Cardiac fibroblast (primary cell): ENCODE data around the gene ZNF888.
"Not testable (repeated sequence)": the region's sequence is repeated elsewhere in the genome, so short reads cannot be mapped to it uniquely, and the experiment has no call there.

Experiments used
- DNase-seq, 2 donors: peaks; one replicate each; pipeline versions ENCODE4 v3.0.0 to v3.0.0-alpha.2; 2010; ENCODE audit warnings: low read depth in 2 of 2
- H3K4me3 ChIP-seq, 2 donors: replicated peaks in 1 of 2; 1 replicate in 1 of 2; 2 replicates in 1 of 2; pipeline ENCODE4 v1.5.1; 2011; ENCODE audit warnings: low read depth in 2 of 2, low read length in 2 of 2, mild to moderate bottlenecking in 2 of 2, moderate library complexity in 1 of 2
- TF ChIP-seq, protein P1 (sequence below): IDR thresholded peaks from one replicate; pipeline ENCODE4 v1.5.1; 2011; ENCODE audit warnings: low read depth, mild to moderate bottlenecking, low read length, inconsistent platforms

ZNF888 gene

DNA sequence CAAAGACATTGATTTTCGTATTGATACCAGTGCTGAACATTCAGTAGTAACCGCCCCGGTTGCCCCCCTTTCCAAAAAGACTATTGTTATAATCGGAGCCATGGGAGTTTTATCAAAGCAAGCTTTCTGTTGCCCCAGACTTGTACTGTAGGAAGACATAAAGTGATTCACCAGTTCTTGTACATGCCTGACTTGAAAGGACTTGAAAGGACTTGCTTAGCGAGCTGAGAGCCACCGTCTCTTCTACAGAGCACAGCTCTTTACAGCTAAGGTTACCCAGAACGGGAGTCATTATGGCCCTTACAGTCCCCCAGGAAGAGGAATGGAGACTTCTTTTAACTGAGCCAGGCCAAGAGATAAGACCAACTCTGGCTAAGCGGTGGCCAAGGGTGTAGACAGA, 34.4 kb upstream of the ZNF888 start:
- TF ChIP-seq, protein P1, sequence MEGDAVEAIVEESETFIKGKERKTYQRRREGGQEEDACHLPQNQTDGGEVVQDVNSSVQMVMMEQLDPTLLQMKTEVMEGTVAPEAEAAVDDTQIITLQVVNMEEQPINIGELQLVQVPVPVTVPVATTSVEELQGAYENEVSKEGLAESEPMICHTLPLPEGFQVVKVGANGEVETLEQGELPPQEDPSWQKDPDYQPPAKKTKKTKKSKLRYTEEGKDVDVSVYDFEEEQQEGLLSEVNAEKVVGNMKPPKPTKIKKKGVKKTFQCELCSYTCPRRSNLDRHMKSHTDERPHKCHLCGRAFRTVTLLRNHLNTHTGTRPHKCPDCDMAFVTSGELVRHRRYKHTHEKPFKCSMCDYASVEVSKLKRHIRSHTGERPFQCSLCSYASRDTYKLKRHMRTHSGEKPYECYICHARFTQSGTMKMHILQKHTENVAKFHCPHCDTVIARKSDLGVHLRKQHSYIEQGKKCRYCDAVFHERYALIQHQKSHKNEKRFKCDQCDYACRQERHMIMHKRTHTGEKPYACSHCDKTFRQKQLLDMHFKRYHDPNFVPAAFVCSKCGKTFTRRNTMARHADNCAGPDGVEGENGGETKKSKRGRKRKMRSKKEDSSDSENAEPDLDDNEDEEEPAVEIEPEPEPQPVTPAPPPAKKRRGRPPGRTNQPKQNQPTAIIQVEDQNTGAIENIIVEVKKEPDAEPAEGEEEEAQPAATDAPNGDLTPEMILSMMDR = no peak
- H3K4me3 ChIP-seq = no peak overlapping the region
- DNase-seq = no peak

DNA sequence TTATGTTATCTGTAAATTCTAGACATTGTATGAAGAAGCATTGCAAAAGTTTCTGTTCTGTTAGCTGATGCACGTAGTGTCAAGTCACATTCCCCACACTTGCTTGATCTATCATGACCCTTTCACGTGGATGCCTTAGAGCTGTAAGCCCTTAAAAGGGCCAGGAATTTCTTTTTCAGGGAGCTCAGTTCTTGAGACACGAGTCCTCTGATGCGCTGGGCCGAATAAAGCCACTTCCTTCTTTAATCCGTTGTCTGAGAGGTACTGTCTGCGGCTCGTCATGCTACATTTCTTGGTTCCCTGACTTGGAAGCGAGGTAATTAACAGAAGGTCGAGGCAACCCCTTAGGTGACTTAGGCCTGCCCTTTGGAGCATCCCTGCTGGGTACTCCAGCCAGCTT, 33.7 kb upstream of the ZNF888 start:
- TF ChIP-seq, protein P1 = no peak
- H3K4me3 ChIP-seq = no peak overlapping the region
- no peak for DNase-seq

DNA sequence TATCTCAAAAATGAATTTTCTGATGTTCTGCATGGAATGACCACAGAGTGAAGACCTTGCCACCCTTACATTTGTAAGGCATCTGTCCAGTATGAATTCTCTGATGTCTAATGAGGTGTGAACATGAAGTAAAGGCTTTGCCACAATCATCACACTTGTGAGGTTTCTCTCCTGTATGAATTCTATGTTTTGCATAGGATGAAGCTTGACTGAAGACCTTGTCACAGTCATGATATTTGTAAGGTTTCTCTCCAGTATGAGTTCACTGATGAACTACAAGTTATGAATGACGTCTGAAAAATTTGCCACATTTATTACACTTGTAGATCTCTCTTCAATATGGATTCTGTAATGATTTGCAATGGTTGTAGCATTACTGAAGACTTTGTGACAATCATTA, 26.2 kb upstream of the ZNF888 start:
- H3K4me3 ChIP-seq = no peak overlapping the region
- TF ChIP-seq, protein P1 = no peak
- DNase-seq = no peak

DNA sequence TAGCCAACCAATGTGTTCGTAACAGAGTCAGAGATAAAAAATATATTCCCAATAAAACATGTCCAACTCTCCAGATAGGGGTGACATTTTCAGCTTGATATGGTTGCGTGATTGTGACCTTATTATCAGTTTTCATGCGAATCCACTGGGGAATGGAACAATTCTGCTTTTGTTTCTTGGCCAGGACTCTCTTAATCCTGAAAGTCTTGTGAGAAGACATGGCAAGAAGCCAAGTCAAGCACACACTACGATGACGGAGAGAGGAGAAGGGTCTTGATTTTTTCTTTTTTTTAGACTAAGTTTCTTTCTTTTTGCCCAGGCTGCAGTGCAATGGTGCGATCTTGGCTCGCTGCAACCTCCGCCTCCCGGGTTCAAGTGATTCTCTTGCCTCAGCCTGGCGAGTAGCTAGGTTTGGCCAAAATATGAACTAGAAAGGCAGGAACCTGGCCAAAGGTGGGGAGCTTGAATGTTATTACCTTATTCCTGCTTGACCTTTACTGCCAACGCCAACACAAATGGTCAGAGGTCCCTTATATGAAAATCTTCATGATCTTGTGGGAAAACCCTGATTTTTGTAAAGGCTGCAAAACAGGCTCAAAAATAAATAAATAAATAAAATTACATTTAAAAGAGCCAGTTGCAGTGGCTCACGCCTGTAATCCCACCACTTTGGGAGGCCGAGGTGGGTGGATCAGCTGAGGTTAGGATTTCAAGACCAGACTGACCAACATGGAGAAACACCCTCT, 25.0 kb upstream of the ZNF888 start:
- TF ChIP-seq, protein P1 = no peak
- no peak for DNase-seq
- H3K4me3 ChIP-seq = no peak overlapping the region

DNA sequence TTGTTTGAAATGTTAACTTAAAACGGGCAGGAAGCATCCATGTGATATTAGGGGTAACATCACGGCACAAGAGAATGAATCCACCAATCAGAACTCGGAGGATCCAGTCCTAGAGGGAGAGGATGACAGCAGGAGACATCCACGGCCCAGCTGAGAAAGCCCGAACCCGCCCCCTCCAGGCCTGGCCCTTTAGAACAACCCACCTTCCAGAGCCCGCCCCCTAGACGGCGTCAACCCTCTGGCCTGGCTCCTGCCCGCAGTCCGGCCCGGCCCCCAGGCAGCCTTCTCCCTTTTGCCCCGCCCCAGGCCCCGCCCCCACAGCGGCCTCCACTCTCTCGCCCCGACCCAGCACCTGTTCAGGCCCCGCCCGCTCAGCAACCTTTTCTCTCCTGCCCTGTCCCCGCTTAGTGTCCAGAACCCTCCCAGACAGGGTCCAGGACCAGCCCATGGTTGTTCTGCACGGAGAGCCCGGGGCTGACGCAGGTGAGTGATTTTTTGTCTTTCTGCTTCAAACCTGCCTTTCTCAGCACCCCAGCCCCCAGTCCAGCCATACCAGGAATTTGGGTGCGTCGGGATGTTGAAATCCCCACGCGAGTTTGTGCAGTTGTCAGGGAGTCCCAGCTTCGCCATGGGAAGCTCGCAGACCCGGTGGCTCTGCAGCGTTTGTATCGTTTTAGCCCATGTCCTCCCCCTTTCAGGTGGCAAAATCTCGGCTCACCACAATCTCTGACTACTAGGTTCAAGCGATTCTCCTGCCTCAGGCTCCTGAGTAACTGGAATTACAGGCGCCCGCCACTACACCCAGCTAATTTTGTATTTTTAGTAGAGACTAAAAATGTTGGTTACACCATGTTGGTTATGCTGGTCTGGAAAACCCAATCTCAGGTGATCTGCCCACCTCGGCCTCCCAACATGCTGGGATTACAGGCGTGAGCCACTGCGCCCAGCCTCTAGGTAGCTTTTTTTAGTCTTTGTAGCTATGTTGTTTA, 23.4 kb upstream of the ZNF888 start:
- H3K4me3 ChIP-seq = no peak overlapping the region
- TF ChIP-seq, protein P1 = no peak
- DNase-seq = peak in 1 of 2 donors; percentile 14

DNA sequence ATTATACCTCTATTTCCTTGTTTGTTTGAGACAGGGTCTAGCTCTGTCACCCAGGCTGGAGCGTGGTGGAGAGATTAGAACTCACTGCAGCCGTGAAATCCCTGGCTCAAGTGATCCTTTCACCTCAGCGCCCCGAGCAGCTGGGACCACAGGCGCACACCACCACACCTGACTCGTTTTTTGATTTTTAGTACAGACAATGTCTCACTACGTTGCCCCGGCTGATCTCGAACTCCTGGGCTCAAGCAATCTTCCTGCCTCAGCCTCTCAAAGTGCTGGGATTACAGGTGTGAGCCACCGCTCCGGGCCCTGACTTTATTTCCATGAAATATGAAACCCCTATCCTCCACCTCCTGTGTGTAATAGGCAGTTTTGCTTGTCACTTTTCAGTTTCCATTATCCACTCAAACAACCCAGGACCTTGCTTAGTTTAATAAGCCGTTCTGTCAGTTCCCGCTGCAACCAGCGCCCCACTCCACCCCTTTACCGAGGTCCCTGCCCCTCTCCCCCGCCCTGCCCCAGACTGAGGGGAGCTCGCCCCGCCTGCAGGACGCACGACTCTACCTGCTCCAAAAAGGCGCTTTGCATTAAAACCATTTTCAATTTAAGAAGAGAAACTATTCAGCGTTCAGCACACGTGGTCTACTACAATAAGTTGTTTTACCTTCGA, 22.6 kb upstream of the ZNF888 start:
- no peak for DNase-seq
- H3K4me3 ChIP-seq = no peak overlapping the region
- TF ChIP-seq, protein P1 = no peak

DNA sequence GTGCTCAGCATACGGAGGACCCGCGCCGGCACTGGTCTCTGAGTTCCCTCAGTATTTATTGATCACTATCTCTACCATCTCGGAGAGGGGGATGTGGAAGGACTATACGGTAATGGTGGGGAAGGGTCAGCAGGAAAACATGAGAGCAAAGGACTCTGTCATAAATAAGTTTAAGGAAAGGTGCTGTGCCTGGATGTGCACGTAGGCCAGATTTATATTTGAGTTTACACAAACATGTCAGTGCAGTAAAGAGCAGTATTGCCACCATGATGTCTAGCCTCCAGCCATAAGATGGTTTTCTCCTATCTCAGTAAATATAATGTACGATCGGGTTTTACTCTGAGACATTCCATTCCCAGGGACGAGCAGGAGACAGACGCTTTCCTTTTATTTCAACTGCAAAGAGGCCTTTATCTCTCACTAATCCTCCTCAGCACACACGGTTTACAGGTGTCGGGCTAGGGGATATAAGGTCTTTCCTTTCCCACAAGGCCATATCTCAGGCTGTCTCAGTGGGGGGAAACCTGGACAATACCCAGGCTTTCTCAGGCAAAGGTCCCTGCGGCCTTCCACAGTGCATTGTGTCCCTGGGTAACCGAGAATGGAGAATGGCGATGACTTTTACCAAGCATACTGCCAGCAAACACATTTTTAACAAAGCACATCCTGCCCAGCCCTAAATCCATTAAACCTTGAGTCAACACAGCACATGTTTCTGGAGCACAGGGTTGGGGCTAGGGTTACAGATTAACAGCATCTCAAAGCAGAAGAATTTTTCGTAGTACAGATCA, 21.7 kb upstream of the ZNF888 start:
- not testable (repeated sequence) for H3K4me3 ChIP-seq, DNase-seq
